GM19099 (cell line): ENCODE results near the gene IQCK.

Experiments used
- POLR2A ChIP-seq: IDR thresholded peaks from 3 replicates; pipeline ENCODE4 v1.6.1; 2011; ENCODE audit warnings: low read depth; ENCODE audit not compliant: insufficient read length; ENCODE audit errors: extremely low read depth

IQCK gene

DNA sequence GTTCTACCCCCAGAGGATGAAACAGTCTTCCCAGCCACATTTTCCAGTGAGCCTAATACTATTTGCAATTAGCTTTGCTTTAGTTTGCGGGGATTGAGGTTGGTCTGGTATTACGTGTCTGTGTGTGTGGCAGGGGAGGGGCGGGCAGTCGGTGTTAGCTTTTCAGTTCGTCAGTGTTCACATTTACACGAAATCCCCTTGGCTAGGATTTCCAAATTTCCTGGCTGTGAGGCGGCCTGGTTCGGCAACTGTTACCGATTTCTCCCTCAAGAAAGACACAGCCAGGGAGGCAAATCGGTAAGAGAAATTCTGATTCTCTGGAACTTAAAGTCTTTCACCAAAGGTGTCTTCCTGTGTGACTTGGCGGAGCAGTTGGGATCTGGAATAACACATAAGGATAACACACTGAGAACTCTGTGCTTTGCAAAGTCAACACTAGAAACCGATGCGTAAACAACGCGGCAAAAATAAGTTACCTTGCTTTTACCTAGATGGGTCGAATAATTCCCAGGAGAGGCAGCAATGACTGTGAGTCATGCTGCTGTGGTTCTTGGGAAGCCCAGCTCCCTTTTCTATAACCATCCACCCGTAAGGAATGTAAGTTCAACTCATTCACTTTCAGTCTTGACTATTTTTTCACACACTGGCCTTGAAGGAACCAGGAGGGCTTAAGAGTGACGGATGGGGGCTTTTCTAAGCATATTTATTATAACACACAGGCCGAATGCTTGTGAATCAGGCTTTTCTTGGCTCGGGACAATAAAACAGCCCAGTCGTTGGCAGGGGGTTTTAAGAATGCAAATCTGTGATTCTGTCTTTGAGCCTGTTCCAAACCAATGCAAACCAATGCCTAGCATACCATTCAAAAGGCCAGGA is 142.3 kb downstream of the IQCK start:
- no peak for TF ChIP-seq POLR2A

DNA sequence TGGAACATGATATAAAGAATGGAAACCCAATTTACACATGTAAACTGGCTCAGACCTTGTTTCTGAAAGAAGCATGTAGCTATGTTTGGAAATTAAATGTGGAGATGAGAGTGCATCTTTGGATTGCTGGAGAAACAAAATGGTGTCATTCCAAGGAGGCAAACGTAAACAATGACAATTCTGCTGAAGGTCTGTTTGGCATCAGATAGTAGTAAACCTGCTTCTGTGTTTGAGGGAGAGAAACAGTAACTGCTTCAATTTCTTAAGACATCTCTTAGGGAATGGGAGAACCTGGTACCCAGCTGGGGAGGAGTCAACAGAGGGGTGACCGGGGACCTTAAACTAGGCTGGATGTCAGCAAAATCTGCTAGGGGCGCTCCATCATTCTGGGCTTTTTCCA is 143.1 kb downstream of the IQCK start:
- no peak for TF ChIP-seq POLR2A

DNA sequence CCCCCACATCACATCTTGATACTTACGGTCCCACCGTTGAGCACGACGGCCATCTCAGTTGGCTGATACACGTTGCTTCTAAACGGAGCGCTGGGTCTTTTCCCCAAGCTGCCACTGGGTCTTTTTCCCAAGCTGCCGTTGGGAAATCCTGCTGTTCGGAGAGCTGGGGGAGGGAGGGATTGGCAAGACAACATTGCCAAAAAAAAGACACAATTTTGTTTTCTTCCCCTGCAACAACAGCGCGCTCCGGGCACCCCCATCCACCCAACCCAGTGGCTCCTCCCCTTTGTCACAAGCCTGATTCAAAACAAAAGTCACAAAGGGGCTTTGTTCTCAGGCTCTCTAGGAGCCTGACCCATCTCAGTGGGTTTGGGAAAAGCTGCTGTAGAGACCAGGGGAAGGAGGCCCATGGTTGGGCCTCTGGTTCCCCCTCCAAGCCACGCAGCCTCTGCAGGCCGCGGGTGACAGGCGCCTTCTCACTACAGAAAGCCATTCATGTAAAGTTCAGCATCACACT is 143.8 kb downstream of the IQCK start:
- TF ChIP-seq POLR2A = no peak

DNA sequence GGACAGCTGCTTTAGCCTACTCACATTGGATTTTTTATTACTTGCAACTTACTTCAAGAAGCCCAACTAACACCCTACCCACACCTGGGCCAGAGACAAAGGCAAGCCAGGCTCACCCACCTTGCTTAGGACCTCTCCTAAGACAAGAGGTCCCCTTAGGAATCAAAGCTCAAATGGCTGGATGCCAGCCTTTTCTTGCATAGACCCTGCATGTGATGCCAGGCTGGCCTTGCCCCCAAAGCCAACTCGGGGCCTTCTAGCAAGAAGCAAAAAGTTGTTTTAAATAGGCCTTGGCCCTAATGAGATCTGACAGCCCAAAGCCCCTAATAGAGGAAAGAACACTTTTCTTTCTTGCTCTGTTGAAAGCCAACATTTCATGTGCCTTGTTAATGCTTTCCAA is 145.9 kb downstream of the IQCK start:
- no peak for TF ChIP-seq POLR2A

- no peak for TF ChIP-seq POLR2A
Measured at GRCh38 chr16:19864566-19864965, 146.5 kb downstream of the IQCK start.

GRCh38 chr16:19868421-19868820 is 150.3 kb downstream of the IQCK start:
- TF ChIP-seq POLR2A = no peak

DNA sequence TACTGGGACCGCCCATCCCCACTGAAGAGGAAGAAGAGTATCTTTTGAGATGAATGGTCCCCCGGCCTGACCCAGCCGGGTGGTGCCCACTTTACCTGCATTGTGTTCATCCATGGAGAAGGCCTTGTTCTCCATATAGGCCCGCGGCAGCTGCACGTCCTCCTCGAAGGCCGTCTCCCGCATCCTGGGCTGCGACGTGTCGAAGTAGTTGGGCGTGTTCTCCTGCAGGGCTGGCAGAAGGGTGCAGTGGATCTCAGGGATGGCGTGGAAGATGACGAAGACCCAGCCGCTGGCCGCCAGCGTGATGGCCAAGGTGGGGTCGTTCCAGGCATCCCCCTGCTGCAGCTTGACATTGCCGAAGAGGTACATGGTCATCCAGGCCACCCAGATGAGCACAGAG is 153.7 kb downstream of the IQCK start:
- no peak for TF ChIP-seq POLR2A

- no peak for TF ChIP-seq POLR2A
Measured at GRCh38 chr16:19872179-19872863, 154.2 kb downstream of the IQCK start.

- no peak for TF ChIP-seq POLR2A
Measured at GRCh38 chr16:19872935-19873334, 154.9 kb downstream of the IQCK start.

DNA sequence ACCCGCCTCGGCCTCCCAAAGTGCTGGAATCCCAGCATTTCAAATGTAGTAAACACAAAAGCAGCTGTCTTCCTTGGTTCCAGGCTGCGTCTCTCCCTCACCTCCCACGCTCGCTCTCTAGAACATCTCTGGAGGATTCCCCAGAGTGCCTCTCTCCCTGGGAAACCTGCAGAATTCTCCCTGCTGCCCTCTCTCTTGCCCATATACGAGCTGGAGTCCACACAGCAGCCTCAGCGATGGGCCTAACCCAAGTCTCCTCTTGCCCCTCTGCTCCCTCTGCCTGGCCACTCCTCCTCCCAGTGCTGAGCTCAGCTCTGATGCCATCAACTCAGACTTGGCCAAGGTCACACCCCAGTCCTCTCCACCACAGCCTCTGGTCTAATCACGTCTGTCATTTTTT is 156.0 kb downstream of the IQCK start:
- no peak for TF ChIP-seq POLR2A

- TF ChIP-seq POLR2A = no peak
Measured at GRCh38 chr16:19874851-19875546, 156.9 kb downstream of the IQCK start.

GRCh38 chr16:19875900-19876299 is 157.8 kb downstream of the IQCK start:
- no peak for TF ChIP-seq POLR2A

GRCh38 chr16:19876501-19877059 is 158.5 kb downstream of the IQCK start:
- no peak for TF ChIP-seq POLR2A

- TF ChIP-seq POLR2A = no peak
Measured at GRCh38 chr16:19878757-19879156, 160.7 kb downstream of the IQCK start.

DNA sequence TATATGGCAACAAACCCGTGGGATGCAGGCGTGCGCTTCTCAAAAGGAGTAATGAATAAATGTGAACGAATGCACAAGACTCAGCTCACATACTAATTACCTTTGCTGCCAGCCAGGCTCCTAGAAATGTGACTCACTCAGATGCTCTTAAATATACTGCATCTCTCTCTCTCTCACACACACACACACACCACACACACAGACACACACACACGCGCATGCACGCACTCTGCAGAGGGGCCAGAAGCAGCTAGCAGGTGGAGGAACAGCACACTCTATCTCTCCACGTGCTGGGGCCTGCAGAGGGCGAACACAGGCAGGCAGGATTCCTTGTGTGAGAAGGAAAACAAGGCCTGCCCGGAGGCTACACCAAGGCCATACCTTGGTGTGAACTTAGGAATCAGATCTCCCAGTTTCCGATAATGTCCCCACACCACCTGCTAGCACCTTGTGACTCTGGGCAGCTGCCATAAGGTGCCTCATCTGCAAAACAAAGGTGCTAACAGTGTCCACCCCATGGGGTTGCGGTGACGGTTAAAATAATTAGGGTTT is 161.2 kb downstream of the IQCK start:
- no peak for TF ChIP-seq POLR2A
